Ovary (tissue), 9 donors: ENCODE results near the gene CDKN2A. TPM values are rescaled to one million over a fixed set of nuclear protein-coding genes. Genes with fewer than 3 reads are reported as not detected.

Experiments
- DNase-seq, 5 donors: peaks; one replicate each; pipeline ENCODE4 v3.0.0-alpha.2; 2019 to 2020
- H3K27ac ChIP-seq, 2 donors: fragments of 200-600 bp; one replicate each; pipeline versions ENCODE4 v1.5.1 to v1.8.0; 2019 to 2022
- H3K27me3 ChIP-seq: fragments of 200-600 bp; one replicate; pipeline ENCODE4 v1.8.0; 2022
- H3K36me3 ChIP-seq: fragments of 200-600 bp; sonication (generic); one replicate; pipeline ENCODE4 v1.5.1; 2019
- H3K4me1 ChIP-seq: one replicate; pipeline ENCODE4 v1.8.1; 2013; ENCODE audit warnings: mild to moderate bottlenecking, moderate library complexity; ENCODE audit not compliant: insufficient read depth
- H3K4me3 ChIP-seq: fragments of 200-600 bp; sonication (generic); one replicate; pipeline ENCODE4 v1.5.1; 2017
- H3K9me3 ChIP-seq, 2 donors: fragments of 200-600 bp in 1 of 2; sonication (generic) in 1 of 2; one replicate each; pipeline versions ENCODE4 v1.5.1 to v1.8.1; 2013 to 2019; ENCODE audit warnings: mild to moderate bottlenecking in 1 of 2, moderate library complexity in 1 of 2
- CTCF ChIP-seq, 3 donors: fragments of 450-650 bp in 2 of 3; fragments of 200-600 bp in 1 of 3; IDR thresholded peaks; one replicate each; pipeline versions ENCODE4 v1.5.1 to v1.8.0; 2016 to 2022; ENCODE audit warnings: antibody characterized with exemption in 3 of 3, mild to moderate bottlenecking in 1 of 3
- EP300 ChIP-seq: sonication (generic); formaldehyde crosslinking; IDR thresholded peaks from one replicate; pipeline ENCODE4 v1.6.1; 2017; ENCODE audit warnings: antibody characterized with exemption
- POLR2A ChIP-seq: fragments of 450-650 bp; IDR thresholded peaks from one replicate; pipeline ENCODE4 v1.6.1; 2017; ENCODE audit warnings: antibody characterized with exemption, mild to moderate bottlenecking, moderate library complexity
- WGBS, 3 donors: extraction: QIAGEN DNeasy Blood & Tissue Kit in 1 of 3; methylation state at CpG; one replicate each; pipeline versions ENCODE4 v1.1.5 to v1.1.7; 2013 to 2017; 5-methylcytosine and 5-hydroxymethylcytosine counted together
- intact Hi-C, 4 donors: fragments of 100-400 bp; cut with DNase I; formaldehyde crosslinking; loops; one replicate each; pipeline versions ENCODE4 v1.11.0 to v1.15.1; 2022 to 2023
- polyA plus RNA-seq, 2 donors: library from polyadenylated mRNA; stranded (reverse); fragments of 200-250 nt in 1 of 2; fragments of 350-450 nt in 1 of 2; fragmentation: Illumina TruSeq in 1 of 2; extraction: RNeasy Lipid Tissue Mini Kit (QIAGEN cat#74804) in 1 of 2; gene quantifications; one replicate each; pipeline ENCODE4 v1.2.3, GENCODE V29; 2013 to 2014
- total RNA-seq, 7 donors: library from RNA; depleted of rRNA in 2 of 7; stranded (reverse); fragments of >200 nt in 2 of 7; fragmentation: NEBNext Ultra II Directional in 3 of 7; extraction: Animal tissue kit (Norgen Biotek cat#: 25700) in 3 of 7; gene quantifications; one replicate each; pipeline versions ENCODE4 v1.1.0 to v1.2.4, GENCODE V29; 2016 to 2023
- donor health status: DM: no; HTN: no; CAD: no; lungs with moderate emphysema.
- donor health status: DM: no; HTN: no; CAD: no.
- donor health status: Bipolar disorder and iron deficiency.
- donor health status: DM: yes; HTN: yes; CAD: no.
- donor health status: DM: no; HTN: no; CAD: no.
- donor health status: DM: yes; HTN: yes; CAD: no.

CDKN2A gene
- total and polyA plus RNA-seq, 9 donors = 0.20 to 7.6 (median 1.0) TPM

GRCh38 chr9:21968331-21969010 is 25.7 kb downstream of the CDKN2A start:
- WGBS, 3 donors = 5 to 11% (median 6%) methylated on average over 41 of the region's 41 CpGs

GRCh38 chr9:21967702-21968101 is 26.5 kb downstream of the CDKN2A start:
- no peaks in the 10 kb centered on the region for H3K27me3 ChIP-seq
- H3K27ac ChIP-seq = no peak overlapping the region
- H3K4me3 ChIP-seq = no peak overlapping the region
- no peak for DNase-seq
- 27 to 34% (median 30%) methylated on average over 10 of the region's 10 CpGs for WGBS, 3 donors
- H3K36me3 ChIP-seq = no peaks in the 10 kb centered on the region
- TF ChIP-seq EP300 = no peak
- TF ChIP-seq POLR2A = no peak
- no peak for TF ChIP-seq CTCF (IDR thresholded peaks at IDR 0.05)
- intact Hi-C loops = no loop called here
- H3K4me1 ChIP-seq = no peaks in the 10 kb centered on the region
- H3K9me3 ChIP-seq = peaks cover 0 to 12% of the 10 kb centered on the region in 2 donors

More at GRCh38 chr9:21968331-21969010, 25.7 kb downstream of the CDKN2A start:
- TF ChIP-seq CTCF (IDR thresholded peaks at IDR 0.05) (no peak), EP300 (no peak)
- H3K27ac ChIP-seq = no peak overlapping the region
- H3K27me3 ChIP-seq = no peaks in the 10 kb centered on the region
- no peak for DNase-seq
- H3K9me3 ChIP-seq = peaks cover 0 to 12% of the 10 kb centered on the region in 2 donors
- no peaks in the 10 kb centered on the region for H3K4me1 ChIP-seq
- intact Hi-C loops = no loop called here
- no peak overlapping the region for H3K4me3 ChIP-seq
- no peaks in the 10 kb centered on the region for H3K36me3 ChIP-seq

DNA sequence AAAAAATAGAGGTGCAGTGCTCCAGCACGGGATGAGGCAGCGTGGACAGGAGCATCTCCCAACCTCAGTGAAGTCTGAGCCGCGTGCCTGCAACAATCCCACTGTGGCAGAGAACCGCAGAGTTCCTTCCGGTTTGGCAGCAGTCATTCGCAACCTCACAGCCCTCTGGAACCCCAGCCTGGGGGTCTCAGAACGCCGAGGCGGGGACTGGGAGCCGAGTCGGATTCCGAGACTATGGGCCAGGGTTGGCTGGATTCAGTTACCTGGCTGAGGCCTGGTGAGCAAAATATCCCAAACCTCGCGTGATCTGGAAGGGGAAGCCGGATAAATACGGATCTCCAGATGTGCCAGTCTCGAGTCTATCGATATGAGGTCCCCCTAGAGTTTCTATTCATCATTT is 27.0 kb downstream of the CDKN2A start:
- H3K9me3 ChIP-seq = peaks cover 0 to 12% of the 10 kb centered on the region in 2 donors
- intact Hi-C loops = no loop called here
- DNase-seq = no peak
- H3K27me3 ChIP-seq = no peaks in the 10 kb centered on the region
- H3K4me3 ChIP-seq = no peak overlapping the region
- TF ChIP-seq EP300 (no peak), POLR2A (no peak), CTCF (IDR thresholded peaks at IDR 0.05) (no peak)
- no peaks in the 10 kb centered on the region for H3K36me3 ChIP-seq
- no peaks in the 10 kb centered on the region for H3K4me1 ChIP-seq
- H3K27ac ChIP-seq = no peak overlapping the region
- whole genome bisulfite sequencing, 3 donors = 12 to 16% (median 15%) methylated on average over 19 of the region's 19 CpGs

DNA sequence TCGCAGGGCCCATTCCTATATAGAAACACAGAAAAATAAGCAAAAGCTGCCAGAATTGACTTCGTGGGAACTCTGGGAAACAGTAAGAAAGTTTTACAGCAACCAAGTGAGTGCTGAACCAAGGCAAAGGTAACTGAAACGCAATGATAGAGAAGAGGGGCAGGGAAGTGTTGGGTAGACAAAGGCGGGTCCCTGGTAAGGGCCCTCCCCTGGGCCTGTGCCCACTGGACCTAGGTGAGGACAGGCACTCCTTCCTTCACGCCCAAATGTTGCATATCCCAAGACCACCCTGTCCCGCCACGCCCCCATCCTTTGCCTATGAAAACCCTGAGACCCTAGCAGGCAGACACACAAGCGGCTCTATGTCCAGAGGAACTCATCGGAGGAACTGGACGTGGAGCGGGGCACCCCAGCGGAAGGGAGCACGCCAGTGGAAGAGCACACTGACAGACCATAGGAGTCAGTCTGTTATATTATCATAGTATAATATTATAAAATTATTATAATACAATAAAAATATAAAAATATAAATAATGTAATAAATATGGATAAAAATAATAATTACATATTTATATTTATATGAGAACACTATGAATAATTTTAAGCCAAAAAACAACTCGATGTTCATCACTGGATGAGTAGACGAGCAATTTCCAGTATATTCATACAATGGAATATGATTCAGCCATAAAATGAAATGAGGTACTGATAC is 27.9 kb downstream of the CDKN2A start:
- no peak for DNase-seq
- no peaks in the 10 kb centered on the region for H3K27me3 ChIP-seq

More for the DNA sequence above, 27.9 kb downstream of the CDKN2A start:
- 20 to 21% (median 20%) methylated on average over 15 of the region's 15 CpGs for WGBS, 3 donors
- intact Hi-C loops = no loop called here
- Histone ChIP-seq H3K36me3 (no peaks in the 10 kb centered on the region), H3K27ac (no peak overlapping the region), H3K4me3 (no peak overlapping the region), H3K9me3 (peaks cover 0 to 12% of the 10 kb centered on the region in 2 donors), H3K4me1 (no peaks in the 10 kb centered on the region)
- TF ChIP-seq CTCF (IDR thresholded peaks at IDR 0.05) = no peak
- TF ChIP-seq EP300 = no peak
- no peak for TF ChIP-seq POLR2A
